Activated naive CD8-positive, alpha-beta T cell treated with anti-CD3 and anti-CD28 coated beads, Interleukin-2, amount 10 ng/mL, durations not matched to agents 7 days and 5 days (primary cell): Measurements from ENCODE around the gene GFOD1. TPM values are rescaled to one million over a fixed set of nuclear protein-coding genes. Genes with fewer than 3 reads are reported as not detected.

Experiments used
- ATAC-seq: fragments of 150-1000 bp; cut with Tn5 transposase; one replicate; pipeline ENCODE4 v1.10.0; 2021; ENCODE audit warnings: low read depth, moderate library complexity
- POLR2A ChIA-PET: fragments of 350-600 bp; sonication (Branson Sonifier 250); formaldehyde crosslinking; loops from one replicate; lab custom pipeline; 2021; ENCODE audit warnings: antibody characterized with exemption; lab: Charles Lee
- DNase-seq: peaks from one replicate; pipeline ENCODE4 v3.0.0; 2021
- H3K27ac Mint-ChIP-seq: one replicate; pipeline ENCODE4 v1.8.0; 2022; ENCODE audit warnings: mild to moderate bottlenecking, mixed read lengths
- H3K27me3 Mint-ChIP-seq: one replicate; pipeline ENCODE4 v1.8.0; 2022; ENCODE audit warnings: mild to moderate bottlenecking, moderate library complexity, mixed read lengths
- H3K36me3 Mint-ChIP-seq: one replicate; pipeline ENCODE4 v1.8.0; 2021; ENCODE audit warnings: mild to moderate bottlenecking, mixed read lengths
- H3K4me1 Mint-ChIP-seq: one replicate; pipeline ENCODE4 v1.8.0; 2021; ENCODE audit warnings: mixed read lengths
- H3K4me3 Mint-ChIP-seq: one replicate; pipeline ENCODE4 v1.8.0; 2022; ENCODE audit warnings: mild to moderate bottlenecking, moderate library complexity, mixed read lengths
- H3K9me3 Mint-ChIP-seq: one replicate; pipeline ENCODE4 v1.8.0; 2021; ENCODE audit warnings: mixed read lengths
- total RNA-seq, 2 experiments: library from RNA; stranded (reverse); gene quantifications; one replicate each; pipeline ENCODE4 v1.2.3, GENCODE V29; 2021

The GFOD1 gene
- total RNA-seq, 2 experiments from 2014 or later = 5.2 to 5.9 TPM

DNA sequence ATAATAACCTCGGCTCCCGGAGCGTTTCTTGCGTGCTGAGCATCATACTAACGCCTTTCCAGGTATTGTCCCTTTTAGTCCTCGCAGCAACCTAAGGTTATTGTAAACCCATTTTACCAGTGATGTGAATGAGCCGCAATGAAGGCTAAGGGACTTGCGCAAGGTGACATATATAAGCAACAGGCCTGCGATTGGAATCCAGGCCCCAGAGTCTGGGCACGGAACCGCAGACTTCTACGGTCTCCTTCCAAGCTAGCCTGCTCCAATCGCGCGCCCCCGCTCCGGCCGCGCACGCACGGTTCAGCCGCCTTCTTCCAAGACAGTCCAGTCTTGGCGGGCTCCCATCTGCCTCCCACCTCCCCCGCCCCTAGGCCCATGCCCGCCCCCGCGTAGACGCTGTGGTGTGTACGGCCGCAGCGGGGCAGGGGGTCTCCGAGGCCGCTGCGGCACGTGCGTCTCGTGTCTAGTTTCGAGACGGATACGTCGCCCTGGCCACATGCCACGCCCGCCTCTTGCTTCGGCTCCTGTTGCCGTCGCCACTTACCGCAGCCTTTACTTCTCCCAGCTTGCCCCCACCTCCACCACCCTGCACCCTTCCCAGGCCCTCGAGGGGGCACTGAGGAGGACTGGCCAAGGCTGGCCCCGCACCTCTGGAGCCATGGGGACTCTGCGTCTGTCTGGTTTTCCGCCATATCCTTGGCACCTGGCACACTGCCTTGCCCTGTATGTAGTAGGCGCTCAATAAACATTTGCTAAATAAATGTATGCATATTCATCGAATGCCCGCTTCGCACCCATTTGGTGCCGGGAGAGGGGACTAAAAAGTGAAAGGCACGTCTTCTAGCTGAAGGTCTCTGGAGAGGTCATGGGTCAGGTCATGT, 855 bp upstream of the GFOD1 start:
- peak overlapping the region; percentile 76 for H3K27ac Mint-ChIP-seq
- no peaks in the 10 kb centered on the region for H3K36me3 Mint-ChIP-seq
- DNase-seq (peak; percentile 49), ATAC-seq (no peak)
- peaks cover 39% of the 10 kb centered on the region for H3K4me1 Mint-ChIP-seq
- POLR2A ChIA-PET = interaction anchor here (0.7 to 3.9 kb wide), 3 partner anchors 86 to 160 kb away, joined by 3 to 23 read pairs (median 18); partner anchors contain the start of genes NOL7, SIRT5 and TBC1D7
- H3K27me3 Mint-ChIP-seq = peaks cover 12% of the 10 kb centered on the region
- peak overlapping the region; percentile 94 for H3K4me3 Mint-ChIP-seq
- H3K9me3 Mint-ChIP-seq = no peaks in the 10 kb centered on the region

DNA sequence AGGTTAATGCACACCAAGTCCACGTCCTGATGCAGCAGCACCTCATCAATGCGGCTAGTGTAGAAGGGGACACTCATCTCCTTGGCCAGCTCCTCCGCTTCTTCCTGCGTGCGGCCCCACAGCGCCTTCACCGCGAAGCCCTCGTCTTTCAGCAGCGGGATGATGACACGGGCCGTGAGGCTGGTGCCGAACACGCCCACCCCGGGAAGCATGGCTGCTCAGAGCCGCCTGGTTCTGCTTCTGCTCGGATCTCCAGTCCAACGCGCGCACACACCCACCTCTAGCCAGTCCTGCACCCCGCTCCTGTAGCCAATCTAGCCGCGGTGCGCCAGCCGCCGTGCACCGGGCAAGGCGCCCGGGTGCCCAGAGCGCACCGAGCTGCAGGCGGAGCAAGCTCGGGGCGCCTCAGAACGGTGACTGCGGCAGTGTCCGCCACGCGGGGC, 700 bp downstream of the GFOD1 start:
- Mint-ChIP-seq H3K36me3 (no peaks in the 10 kb centered on the region), H3K27me3 (peaks cover 9% of the 10 kb centered on the region), H3K27ac (peak overlapping the region; percentile 78), H3K9me3 (no peaks in the 10 kb centered on the region), H3K4me3 (peak overlapping the region; percentile 88), H3K4me1 (peaks cover 40% of the 10 kb centered on the region)
- peak; percentile 78 for DNase-seq
- POLR2A ChIA-PET = interaction anchor here (0.8 to 3.9 kb wide), 9 partner anchors 8 to 159 kb away, joined by 3 to 23 read pairs (median 4); partner anchors contain the start of genes SIRT5 and TBC1D7
- peak; percentile 41 for ATAC-seq

DNA sequence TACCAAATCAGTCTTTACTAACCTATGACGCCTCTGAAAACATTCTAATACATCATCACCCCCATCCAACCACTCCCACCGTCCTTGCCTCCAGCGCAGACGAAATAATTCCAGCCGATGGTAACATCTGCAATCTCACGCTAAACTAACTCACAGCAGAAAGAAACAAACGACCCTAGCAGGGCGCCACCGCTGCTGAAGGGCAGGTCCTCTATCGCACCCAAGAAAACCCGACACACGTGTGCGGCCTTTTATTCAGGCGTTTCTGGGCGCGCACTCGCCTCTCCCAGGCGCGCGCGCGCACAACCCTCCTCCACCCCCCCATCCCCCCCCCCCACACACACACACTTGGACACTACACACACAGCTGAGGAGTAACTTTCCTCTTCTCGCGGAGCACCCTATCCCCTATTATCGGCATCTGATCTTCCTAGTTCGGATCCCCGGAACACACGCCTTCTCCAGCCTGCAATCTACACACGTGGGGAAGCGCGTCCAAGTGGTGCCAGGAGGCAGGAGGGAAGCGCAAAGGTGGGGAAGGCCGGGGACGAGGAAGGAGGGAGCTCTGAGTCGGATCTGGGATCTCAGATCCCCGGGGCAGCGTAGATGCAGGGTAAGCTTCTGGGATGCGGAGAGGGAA, 1.4 kb downstream of the GFOD1 start:
- DNase-seq (peak; percentile 50), ATAC-seq (no peak)
- Mint-ChIP-seq H3K27me3 (peaks cover 8% of the 10 kb centered on the region), H3K27ac (peak overlapping the region; percentile 78), H3K9me3 (no peaks in the 10 kb centered on the region), H3K36me3 (peaks cover 2% of the 10 kb centered on the region), H3K4me1 (peaks cover 46% of the 10 kb centered on the region), H3K4me3 (peak overlapping the region; percentile 88)
- POLR2A ChIA-PET = interaction anchor here (0.8 to 3.9 kb wide), 8 partner anchors 28 to 158 kb away, joined by 3 to 23 read pairs (median 5); partner anchors contain the start of genes SIRT5 and TBC1D7

DNA sequence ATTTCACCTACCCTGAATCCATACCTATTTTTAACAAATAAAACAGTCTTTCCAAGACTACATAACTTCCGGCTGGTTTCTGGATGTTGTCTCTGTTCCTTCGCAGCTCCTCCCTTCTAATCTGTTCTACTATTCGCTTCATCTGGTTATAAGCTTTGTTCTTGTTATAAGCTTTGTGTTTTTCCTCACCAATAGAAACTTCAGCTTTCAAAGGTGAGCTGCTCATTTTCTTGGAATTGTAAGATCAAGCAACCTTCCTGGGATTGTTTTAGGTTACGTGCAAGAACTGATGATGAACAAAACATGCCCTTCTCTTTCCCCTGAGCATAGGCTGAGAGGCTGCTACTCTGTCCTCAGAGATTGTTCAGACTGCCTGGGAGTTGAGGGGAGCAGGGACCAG, 2.1 kb downstream of the GFOD1 start:
- peaks cover 51% of the 10 kb centered on the region for H3K4me1 Mint-ChIP-seq

DNA sequence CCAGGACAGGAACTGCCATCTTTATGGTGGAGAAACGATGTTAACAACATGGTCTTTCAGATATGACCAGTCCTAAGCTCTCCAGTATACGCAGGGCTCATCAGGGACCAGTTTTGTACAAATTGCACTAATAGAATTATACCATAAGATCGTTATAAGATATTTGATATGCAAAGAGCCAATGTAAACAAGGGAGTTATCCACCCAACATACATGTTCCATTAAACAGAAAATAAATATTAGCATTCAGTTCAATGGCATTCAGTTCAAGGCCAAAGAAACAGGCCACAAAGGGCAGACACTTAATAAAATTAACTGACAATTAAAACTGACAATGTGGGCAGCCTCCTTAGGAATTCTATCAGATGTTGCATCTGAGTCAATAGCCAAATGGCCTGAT, 2.6 kb downstream of the GFOD1 start:
- peaks cover 7% of the 10 kb centered on the region for H3K27me3 Mint-ChIP-seq
- no peaks in the 10 kb centered on the region for H3K9me3 Mint-ChIP-seq
- H3K27ac Mint-ChIP-seq = no peak overlapping the region
- H3K4me1 Mint-ChIP-seq = peaks cover 54% of the 10 kb centered on the region
- peak overlapping the region; percentile 88 for H3K4me3 Mint-ChIP-seq
- H3K36me3 Mint-ChIP-seq = peaks cover 8% of the 10 kb centered on the region
- ATAC-seq = no peak
- DNase-seq = no peak
- POLR2A ChIA-PET = interaction anchor here (2.0 to 3.9 kb wide), 3 partner anchors 90 to 157 kb away, joined by 6 to 23 read pairs (median 18); partner anchors contain the start of genes SIRT5 and TBC1D7

More for the DNA sequence above, 2.1 kb downstream of the GFOD1 start:
- DNase-seq (no peak), ATAC-seq (no peak)
- Mint-ChIP-seq H3K27ac (peak overlapping the region; percentile 47), H3K36me3 (peaks cover 5% of the 10 kb centered on the region), H3K27me3 (peaks cover 7% of the 10 kb centered on the region), H3K9me3 (no peaks in the 10 kb centered on the region), H3K4me3 (peak overlapping the region; percentile 88)
- POLR2A ChIA-PET = interaction anchor here (1.6 to 3.9 kb wide), 4 partner anchors 89 to 157 kb away, joined by 4 to 23 read pairs (median 12); partner anchors contain the start of genes SIRT5 and TBC1D7

DNA sequence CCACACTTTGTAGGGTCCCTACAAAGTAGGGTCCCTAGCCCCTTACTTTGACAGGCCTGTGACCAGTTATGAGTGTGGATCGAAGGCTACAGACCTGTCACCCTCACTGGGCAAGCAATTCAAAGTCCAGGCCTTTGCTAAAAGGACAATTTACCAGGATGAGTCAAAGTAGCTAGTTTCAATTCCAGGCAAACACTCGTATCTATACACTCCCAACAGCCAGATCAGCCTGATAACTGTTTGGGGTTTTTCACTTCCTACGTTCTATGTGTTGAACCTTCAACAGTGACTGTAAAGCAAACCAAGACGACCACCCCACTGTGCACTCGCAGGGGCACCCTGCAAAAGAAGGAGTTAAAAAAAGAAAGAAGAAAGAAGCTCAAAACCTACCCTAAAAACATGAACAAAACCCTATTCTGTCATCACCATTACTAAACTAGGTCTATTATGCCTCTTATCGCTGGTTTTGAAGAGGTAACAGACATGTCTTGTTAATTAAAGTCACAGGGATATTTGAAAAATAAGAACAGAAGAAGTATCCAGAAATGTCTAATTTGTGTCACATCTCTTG, 3.2 kb downstream of the GFOD1 start:
- Mint-ChIP-seq H3K36me3 (peaks cover 14% of the 10 kb centered on the region), H3K4me3 (peak overlapping the region; percentile 88), H3K4me1 (peaks cover 60% of the 10 kb centered on the region), H3K27ac (peak overlapping the region; percentile 53), H3K27me3 (peaks cover 7% of the 10 kb centered on the region), H3K9me3 (no peaks in the 10 kb centered on the region)
- POLR2A ChIA-PET = interaction anchor here (2.0 to 3.9 kb wide), 2 partner anchors 90 to 124 kb away, joined by 6 to 23 read pairs; partner anchors contain the start of gene SIRT5
- ATAC-seq (no peak), DNase-seq (no peak)

DNA sequence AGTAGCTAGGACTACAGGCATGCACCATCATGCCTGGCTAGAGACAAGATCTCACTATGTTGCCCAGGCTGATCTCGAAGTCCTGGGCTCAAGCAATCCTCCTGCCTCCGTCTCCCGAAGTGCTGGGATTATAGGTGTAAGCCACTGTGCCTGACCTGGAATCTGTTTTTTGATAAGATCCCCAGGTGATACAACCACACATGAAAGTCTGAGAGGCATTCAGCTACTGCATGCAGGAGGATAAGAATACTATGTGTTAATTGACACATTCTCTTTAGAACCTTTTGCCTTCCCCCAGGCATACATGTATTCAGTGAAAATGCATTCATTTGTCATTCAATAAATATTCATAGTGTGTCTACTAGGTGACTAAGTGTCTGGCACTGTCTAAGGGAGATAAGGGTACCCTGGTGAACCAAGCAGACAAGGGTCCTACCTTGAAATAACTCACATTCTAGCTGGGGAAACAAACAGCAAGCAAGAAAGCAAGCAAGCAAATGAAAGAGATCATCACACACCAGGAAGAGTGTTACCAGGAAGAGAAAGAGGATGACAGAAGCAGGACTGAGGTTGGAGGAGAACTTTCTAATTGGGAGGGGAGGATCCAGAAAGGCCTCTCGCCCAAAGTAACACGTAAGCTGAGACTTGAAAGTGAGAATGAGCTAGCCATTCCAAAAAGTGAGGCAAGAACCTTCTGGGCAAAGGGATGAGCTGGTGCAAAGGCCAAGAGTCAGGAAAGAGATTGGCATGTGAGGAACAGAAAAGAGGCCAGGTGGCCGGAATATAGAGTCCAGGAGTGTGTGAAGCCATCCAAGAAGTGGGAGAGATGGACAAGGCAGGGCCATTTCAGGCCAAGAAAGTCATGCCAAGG, 6.5 kb downstream of the GFOD1 start:
- POLR2A ChIA-PET = no interaction called here
- DNase-seq (no peak), ATAC-seq (no peak)
- Mint-ChIP-seq H3K27ac (peak overlapping the region; percentile 52), H3K4me1 (peaks cover 52% of the 10 kb centered on the region), H3K27me3 (no peaks in the 10 kb centered on the region), H3K36me3 (peaks cover 25% of the 10 kb centered on the region), H3K9me3 (no peaks in the 10 kb centered on the region), H3K4me3 (no peak overlapping the region)

DNA sequence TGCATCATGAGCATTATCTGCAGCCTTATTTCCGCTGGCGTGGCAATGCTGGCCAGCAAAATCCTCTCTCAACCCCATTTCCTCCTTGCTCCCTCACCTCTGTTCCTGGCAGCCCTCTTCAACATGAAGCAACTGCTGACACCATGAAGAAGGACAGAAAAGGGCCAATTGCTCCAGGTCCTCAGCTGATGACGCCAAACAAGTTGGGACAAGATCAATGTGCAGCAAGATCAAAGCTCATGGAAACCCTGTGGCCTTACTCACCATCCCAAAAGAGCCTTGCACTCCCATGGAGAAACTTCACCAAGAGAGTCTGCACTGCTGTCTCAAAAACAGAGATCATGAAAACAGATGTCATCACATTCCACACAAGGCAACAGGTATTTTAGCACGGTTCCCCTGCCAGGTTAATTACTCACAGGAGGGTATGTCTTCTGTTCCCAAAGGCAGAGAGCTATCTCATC, 7.4 kb downstream of the GFOD1 start:
- peaks cover 26% of the 10 kb centered on the region for H3K36me3 Mint-ChIP-seq
- POLR2A ChIA-PET = no interaction called here
- H3K9me3 Mint-ChIP-seq = no peaks in the 10 kb centered on the region
- H3K27ac Mint-ChIP-seq = peak overlapping the region; percentile 16
- peaks cover 44% of the 10 kb centered on the region for H3K4me1 Mint-ChIP-seq
- H3K27me3 Mint-ChIP-seq = no peaks in the 10 kb centered on the region
- H3K4me3 Mint-ChIP-seq = no peak overlapping the region
- ATAC-seq = no peak
- DNase-seq = no peak

DNA sequence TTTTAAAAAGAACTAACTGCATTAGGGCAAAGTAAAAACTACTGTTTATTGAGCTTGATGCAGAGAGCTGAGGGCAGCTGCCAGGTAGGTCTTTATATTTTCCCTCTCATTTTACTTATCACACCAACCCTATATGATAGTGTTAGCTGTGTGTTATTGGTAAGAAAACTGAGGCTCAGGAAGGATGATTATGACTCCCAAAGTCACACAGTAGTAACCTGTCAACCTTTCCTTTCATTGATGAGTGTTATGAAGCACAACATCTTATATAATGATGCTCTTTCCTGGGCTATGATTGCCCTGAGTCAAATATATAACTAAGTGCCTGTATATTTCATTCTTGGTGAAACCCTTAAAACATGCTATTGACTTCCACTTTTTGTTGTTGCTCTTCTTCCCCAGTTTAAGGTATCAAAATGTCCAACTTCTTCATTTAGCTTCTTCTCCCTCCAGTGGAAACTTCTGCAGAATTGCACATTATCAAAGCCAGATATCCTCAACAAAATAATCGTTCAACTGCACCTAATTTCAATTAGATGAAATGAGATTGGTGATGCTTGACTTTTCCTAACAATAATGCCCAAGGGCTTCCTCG, 8.1 kb downstream of the GFOD1 start:
- DNase-seq = no peak
- ATAC-seq = no peak
- no peaks in the 10 kb centered on the region for H3K27me3 Mint-ChIP-seq
- no peaks in the 10 kb centered on the region for H3K9me3 Mint-ChIP-seq
- H3K4me3 Mint-ChIP-seq = no peak overlapping the region
- POLR2A ChIA-PET = interaction anchor here (0.6 to 1.2 kb wide), 3 partner anchors 8 to 721 kb away, joined by 4 to 5 read pairs (median 5); partner anchors contain the start of genes GFOD1 and TBC1D7
- H3K4me1 Mint-ChIP-seq = peaks cover 37% of the 10 kb centered on the region
- H3K36me3 Mint-ChIP-seq = peaks cover 33% of the 10 kb centered on the region
- H3K27ac Mint-ChIP-seq = peak overlapping the region; percentile 72

DNA sequence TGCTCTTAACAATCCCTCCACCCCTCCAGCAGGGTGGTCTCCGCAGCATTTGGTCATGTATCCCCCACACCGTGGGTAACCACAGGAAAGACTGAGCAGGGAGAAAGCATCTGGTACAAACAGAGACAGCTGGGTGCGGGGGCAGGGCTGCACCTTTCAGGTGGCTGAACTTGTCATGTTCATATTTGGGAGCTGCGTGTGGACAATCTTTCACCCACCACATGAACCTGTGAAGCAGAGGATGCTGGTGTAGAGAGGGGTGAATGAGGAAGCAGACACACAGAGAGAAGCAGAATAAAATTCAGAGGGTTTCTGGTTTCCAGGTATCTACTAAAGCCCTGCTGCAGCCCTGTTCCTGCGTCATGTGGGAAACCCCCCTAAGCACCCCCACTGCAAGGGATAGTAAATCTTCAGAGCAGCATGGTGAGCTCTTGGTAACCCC, 8.9 kb downstream of the GFOD1 start:
- peak overlapping the region; percentile 72 for H3K27ac Mint-ChIP-seq
- POLR2A ChIA-PET = interaction anchor here (0.9 to 1.2 kb wide), 3 partner anchors 9 to 150 kb away, joined by 4 to 5 read pairs (median 4); partner anchors contain the start of genes GFOD1, SIRT5 and TBC1D7

DNA sequence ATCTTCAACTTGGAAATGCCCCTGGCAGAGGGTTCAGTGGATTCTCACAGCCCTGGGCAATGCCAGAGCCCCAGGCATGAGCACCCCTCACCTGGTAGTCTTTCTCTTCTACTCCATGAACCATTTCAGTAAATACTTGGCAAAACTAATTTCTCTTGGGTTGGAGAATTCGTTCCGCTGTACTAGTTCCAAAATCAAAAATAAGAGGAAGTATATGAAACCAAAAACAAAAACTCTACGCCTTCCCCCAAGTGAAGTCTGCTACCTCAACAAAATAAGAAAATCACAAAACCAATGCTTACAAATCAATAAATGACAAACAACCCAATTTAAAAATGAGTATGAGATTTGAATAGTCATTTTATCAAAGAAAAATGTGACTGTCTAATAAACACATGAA, 12.6 kb downstream of the GFOD1 start:
- POLR2A ChIA-PET = interaction anchor here (1.6 kb wide), 1 partner anchor 12 kb away, joined by 5 read pairs; no protein-coding TSS in a partner anchor
- ATAC-seq (no peak), DNase-seq (no peak)
- Mint-ChIP-seq H3K27ac (no peak overlapping the region), H3K9me3 (peaks cover 1% of the 10 kb centered on the region), H3K27me3 (no peaks in the 10 kb centered on the region), H3K36me3 (peaks cover 36% of the 10 kb centered on the region), H3K4me1 (peaks cover 11% of the 10 kb centered on the region), H3K4me3 (no peak overlapping the region)

More for the DNA sequence above, 8.9 kb downstream of the GFOD1 start:
- no peaks in the 10 kb centered on the region for H3K9me3 Mint-ChIP-seq
- no peaks in the 10 kb centered on the region for H3K27me3 Mint-ChIP-seq
- H3K36me3 Mint-ChIP-seq = peaks cover 33% of the 10 kb centered on the region
- peak overlapping the region; percentile 47 for H3K4me3 Mint-ChIP-seq
- DNase-seq (no peak), ATAC-seq (peak; percentile 82)
- peaks cover 30% of the 10 kb centered on the region for H3K4me1 Mint-ChIP-seq
